ENCODE results near the gene ADAMTS12.

DNA sequence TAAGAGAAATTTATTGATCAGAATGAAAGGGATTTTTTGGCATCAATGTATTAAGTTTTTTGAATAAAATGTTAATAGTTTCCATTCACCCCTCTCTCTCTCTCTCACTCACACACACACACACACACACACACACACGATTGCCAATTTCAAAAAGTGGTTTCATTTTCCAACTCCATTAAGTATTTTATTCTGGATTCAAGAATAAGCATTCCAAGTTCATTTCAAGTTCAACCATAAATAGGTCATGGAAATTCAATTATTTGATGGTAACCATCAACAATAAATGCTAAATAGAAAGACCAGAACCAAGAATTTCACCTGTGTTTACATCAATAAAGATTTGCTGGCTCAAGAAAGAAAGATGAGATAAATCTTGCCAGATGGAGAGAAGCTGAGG lies 171.6 kb downstream of the ADAMTS12 start:
- no peak for TF ChIP-seq GATA2 (IDR thresholded peaks at IDR 0.05; ENCODE audit: low read depth, low read length)
- TF ChIP-seq GATA3 (IDR thresholded peaks at IDR 0.05; ENCODE audit: low read depth, low read length): no peak

Data from SH-SY5Y (cell line).